ENCODE measurements around the gene DCUN1D2.
"Not testable (repeated sequence)": the region's sequence is repeated elsewhere in the genome, so short reads cannot be mapped to it uniquely, and the experiment has no call there.

Gene DCUN1D2

GRCh38 chr13:113446488-113446854 is 44.0 kb downstream of the DCUN1D2 start:
- FAIRE-seq, result no peak
- no peak for DNase-seq (ENCODE audit: insufficient read length, low spot score)
- no peak for TF ChIP-seq CTCF (IDR thresholded peaks at IDR 0.05; ENCODE audit: insufficient read depth, missing control alignments)

DNA sequence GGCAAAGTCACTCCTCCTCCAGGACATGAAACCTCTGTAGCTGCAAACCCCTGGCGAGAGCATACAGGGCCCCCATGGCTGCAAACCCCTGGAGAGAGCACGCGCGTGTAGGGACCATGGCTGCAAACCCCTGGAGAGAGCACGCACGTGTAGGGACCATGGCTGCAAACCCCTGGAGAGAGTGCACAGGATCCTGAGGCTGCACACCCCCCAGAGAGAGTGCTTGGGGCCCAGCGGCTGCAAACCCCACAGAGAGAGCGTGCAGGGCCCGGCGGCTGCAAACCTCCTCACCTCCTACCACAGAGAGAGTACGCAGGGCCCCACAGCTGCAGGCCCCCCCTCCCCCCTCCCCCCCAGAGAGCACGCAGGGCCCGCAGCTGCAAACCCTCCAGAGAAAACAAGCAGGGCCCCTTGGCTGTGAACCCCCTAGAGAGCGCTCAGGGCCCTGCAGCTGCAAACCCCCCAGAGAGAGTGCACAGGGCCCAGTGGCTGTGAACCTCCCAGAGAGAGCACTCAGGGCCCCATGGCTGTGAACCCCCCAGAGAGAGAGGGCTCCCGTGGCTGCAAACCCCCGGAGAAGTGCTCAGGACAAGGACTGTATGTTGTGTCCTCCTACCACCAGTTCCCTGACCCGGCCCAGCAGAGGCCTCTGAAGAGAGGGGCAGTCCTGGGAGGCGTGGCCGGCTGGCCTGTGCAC is 44.6 kb downstream of the DCUN1D2 start:
- FAIRE-seq, result no peak
- no peak for TF ChIP-seq CTCF (IDR thresholded peaks at IDR 0.05; ENCODE audit: insufficient read depth, missing control alignments)
- no peak for DNase-seq (ENCODE audit: insufficient read length, low spot score)

- no peak for FAIRE-seq
- no peak for TF ChIP-seq CTCF (IDR thresholded peaks at IDR 0.05; ENCODE audit: insufficient read depth, missing control alignments)
- DNase-seq (ENCODE audit: insufficient read length, low spot score), result no peak
Measured at GRCh38 chr13:113443991-113444390, 46.5 kb downstream of the DCUN1D2 start.

GRCh38 chr13:113442985-113443362 is 47.5 kb downstream of the DCUN1D2 start:
- DNase-seq (ENCODE audit: insufficient read length, low spot score), result no peak
- TF ChIP-seq CTCF (IDR thresholded peaks at IDR 0.05; ENCODE audit: insufficient read depth, missing control alignments), result no peak
- FAIRE-seq, result no peak

DNA sequence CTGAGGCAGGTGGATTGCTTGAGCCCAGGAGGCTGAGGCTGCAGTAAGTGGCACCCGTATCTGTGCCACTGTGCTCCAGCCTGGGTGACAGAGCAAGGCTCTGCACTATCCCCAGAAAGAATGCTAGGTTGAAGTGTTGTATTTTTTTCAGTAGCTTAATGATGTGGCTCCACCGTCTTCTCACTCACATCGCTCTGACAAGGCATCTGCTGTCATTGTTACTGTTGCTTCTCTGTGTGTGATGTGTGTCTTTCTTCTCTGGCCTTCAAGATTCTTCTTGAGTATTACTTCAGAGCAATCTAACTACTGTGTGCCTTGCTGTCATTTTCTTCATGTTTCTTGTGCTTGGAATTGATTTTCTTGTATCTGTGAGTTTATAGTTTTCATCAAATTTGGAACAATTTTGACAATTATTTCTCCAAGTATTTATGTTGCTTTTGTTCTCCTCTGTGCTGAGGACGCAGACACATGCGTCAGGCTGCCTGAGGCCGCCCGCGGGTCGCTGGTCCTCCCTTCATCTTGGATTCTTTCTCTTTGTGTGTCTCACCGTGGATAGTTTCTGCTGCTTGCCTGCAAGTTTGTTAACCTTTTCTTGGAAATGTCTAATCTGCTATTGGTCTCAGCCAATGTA is 48.0 kb downstream of the DCUN1D2 start:
- no peak for TF ChIP-seq CTCF (IDR thresholded peaks at IDR 0.05; ENCODE audit: insufficient read depth, missing control alignments)

GRCh38 chr13:113441661-113442060 is 48.9 kb downstream of the DCUN1D2 start:
- FAIRE-seq (no peak), DNase-seq (ENCODE audit: insufficient read length, low spot score) (no peak)
- TF ChIP-seq CTCF (IDR thresholded peaks at IDR 0.05; ENCODE audit: insufficient read depth, missing control alignments), result no peak

More for the DNA sequence above, 48.0 kb downstream of the DCUN1D2 start:
- DNase-seq (ENCODE audit: insufficient read length, low spot score), result no peak
- no peak for FAIRE-seq

DNA sequence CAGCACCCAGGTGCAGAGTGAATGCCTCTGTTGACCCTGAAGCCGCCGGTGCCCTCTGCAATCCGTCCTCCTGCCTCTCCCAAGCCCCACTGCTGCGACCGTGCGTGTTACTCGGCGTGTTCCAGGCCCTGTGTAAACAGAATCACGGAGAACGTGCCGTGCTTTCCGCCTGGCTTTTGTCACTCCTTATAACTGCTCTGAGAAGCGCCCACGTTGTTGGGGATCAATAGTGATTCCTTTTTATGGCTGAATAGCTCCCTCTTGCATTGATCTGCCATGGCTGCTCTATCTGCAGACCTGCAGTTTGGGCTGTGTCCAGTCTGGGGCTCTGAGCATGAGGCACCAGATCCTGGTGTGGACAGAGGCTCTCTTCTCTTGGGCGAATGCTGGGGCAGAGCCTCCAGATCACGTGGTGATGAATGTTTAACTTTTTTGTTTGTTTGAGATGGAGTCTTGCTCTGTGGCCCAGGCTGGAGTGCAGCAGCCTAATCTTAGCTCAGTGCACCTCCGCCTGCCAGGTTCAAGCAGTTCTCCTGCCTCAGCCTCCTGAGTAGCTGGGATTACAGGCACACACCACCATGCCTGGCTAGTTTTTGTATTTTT is 53.0 kb downstream of the DCUN1D2 start:
- TF ChIP-seq CTCF (IDR thresholded peaks at IDR 0.05; ENCODE audit: insufficient read depth, missing control alignments), result no peak
- FAIRE-seq (no peak), DNase-seq (ENCODE audit: insufficient read length, low spot score) (no peak)

- not testable (repeated sequence) for FAIRE-seq
Measured at GRCh38 chr13:113436866-113437265, 53.6 kb downstream of the DCUN1D2 start.

GRCh38 chr13:113435907-113436306 is 54.6 kb downstream of the DCUN1D2 start:
- not testable (repeated sequence) for FAIRE-seq; DNase-seq (ENCODE audit: insufficient read length, low spot score)

More at GRCh38 chr13:113436866-113437265, 53.6 kb downstream of the DCUN1D2 start:
- not testable (repeated sequence) for DNase-seq (ENCODE audit: insufficient read length, low spot score)
